ENCODE data around the gene SYNGR3.

The SYNGR3 gene

DNA sequence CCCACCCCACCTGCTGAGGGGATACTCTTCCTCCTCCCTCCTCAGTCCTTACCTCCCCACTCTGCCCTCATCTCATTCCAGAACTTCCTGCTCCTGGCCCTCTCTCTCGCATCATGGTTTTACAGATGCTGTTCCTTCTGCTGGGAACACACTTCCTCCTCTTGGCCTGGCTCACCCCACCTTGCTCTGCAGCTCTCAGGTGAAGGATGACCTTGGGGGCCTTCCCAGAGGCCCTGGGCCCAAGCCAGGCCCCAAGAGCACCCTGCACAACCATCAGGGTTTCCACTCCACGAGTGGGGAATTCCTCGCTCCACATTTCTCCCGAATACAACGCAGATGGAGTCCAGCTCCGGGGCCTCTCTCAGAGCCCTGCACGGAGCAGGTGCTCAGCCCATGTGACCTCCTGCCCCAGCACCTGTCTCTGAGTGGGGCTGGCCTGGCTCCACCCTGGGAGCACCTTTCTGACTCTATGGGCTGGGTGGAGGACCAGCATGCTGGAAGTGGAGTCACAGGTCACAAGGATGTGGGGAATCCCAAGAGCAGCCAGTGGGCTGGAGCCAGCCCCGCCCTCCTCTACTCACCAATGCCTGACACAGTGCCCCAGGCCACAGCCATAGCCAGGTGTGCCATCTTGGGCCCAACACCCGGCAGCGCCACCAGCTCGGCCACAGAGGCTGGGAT, 53.4 kb downstream of the SYNGR3 start:
- DNase-seq = no peak
